ENCODE data around the gene STAT1. TPM values are rescaled to one million over a fixed set of nuclear protein-coding genes. Genes with fewer than 3 reads are reported as not detected.

The STAT1 gene
- 39.7 and 70.4 TPM in 2 replicates for total RNA-seq

GRCh38 chr2:191013932-191014652 is at the start of gene STAT1:
Gene STAT1, minus strand, starts transcription at chr2:191014171. Its CDS starts 4,168 bp downstream, at chr2:191010003.

Other genes starting within 250 kb of the STAT1 start
- 54.6 and 150 TPM in 2 replicates for gene GLS, start 133.3 kb downstream of the STAT1 start, total RNA-seq
- 0.47 and 4.0 TPM in 2 replicates for gene STAT4, start 136.8 kb upstream of the STAT1 start, total RNA-seq
- 60.5 and 74.6 TPM in 2 replicates for gene MYO1B, start 231.2 kb upstream of the STAT1 start, total RNA-seq

All from pericardium fibroblast (primary cell).